ENCODE measurements around the gene MGMT. TPM values are rescaled to one million over a fixed set of nuclear protein-coding genes. Genes with fewer than 3 reads are reported as not detected.

MGMT gene
- total and polyA plus RNA-seq, 9 of the 15 experiments (the other 6 are each of a cell fraction or from before 2014, with no cell fraction given) = 0.03 to 0.29 (median 0.11) TPM; not detected in 4

GRCh38 chr10:129707406-129708388 lies 240.7 kb downstream of the MGMT start (continued):
- TF ChIP-seq CLOCK (CRISPR knock-in tag; IDR thresholded peaks at IDR 0.05; ENCODE audit: borderline replicate concordance) (no peak), HOXB6 (CRISPR knock-in tag; IDR thresholded peaks at IDR 0.05; ENCODE audit: borderline replicate concordance) (no peak), CHAMP1 (IDR thresholded peaks at IDR 0.05) (no peak), KAT2B (IDR thresholded peaks at IDR 0.05; ENCODE audit: low read depth, low read length) (no peak), GTF2E2 (tag; IDR thresholded peaks at IDR 0.05) (no peak)

Measured in K562 (cell line).